BE2C (cell line): ENCODE results near the gene ZSCAN30.
A peak's percentile ranks its signal among the peaks of the same experiment; 100 is the strongest.
"Not testable (repeated sequence)": the region's sequence is repeated elsewhere in the genome, so short reads cannot be mapped to it uniquely, and the experiment has no call there.

Experiments used
- DNase-seq: peaks from one replicate; pipeline ENCODE4 v3.0.0-alpha.2; 2020
- H3K27me3 ChIP-seq: fragments of 250-450 bp; sonication (Bioruptor Pico); 2 replicates; pipeline ENCODE4 v1.5.1; 2020; ENCODE audit warnings: mild to moderate bottlenecking
- H3K36me3 ChIP-seq: fragments of 250-450 bp; sonication (Bioruptor Pico); 2 replicates; pipeline ENCODE4 v1.5.1; 2020; ENCODE audit warnings: mild to moderate bottlenecking
- H3K4me1 ChIP-seq: fragments of 250-450 bp; sonication (Bioruptor Pico); 2 replicates; pipeline ENCODE4 v1.5.1; 2020
- H3K4me3 ChIP-seq: 2 replicates; pipeline ENCODE4 v1.5.1; 2011; ENCODE audit warnings: low read depth, low read length
- H3K9me3 ChIP-seq: fragments of 250-450 bp; sonication (Bioruptor Pico); 2 replicates; pipeline ENCODE4 v1.5.1; 2020
- TF ChIP-seq, protein P1 (sequence below): IDR thresholded peaks from 2 replicates; pipeline ENCODE4 v1.5.1; 2012; ENCODE audit warnings: mild to moderate bottlenecking, low read depth, low read length

Gene ZSCAN30

DNA sequence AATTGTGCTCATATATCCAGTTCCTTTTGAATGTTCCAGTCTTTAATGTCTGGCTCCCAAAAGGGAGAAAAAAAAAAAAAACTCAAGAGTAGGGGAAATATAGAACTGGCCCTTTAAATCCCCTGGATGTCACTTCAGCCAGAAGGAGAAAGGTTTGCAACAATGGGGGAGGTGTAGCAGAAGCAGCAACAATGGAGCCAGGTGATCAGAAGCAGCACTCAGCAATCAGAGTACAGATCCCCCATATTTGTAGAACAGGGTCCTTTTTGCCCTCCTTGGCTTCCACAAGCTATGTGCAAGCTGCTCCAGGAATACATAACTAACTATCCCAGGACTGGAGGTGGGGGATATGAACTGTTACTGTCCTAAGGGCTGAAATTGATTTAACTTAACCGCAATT lies 75.0 kb downstream of the ZSCAN30 start:
- H3K27me3 ChIP-seq = no peaks in the 10 kb centered on the region
- no peaks in the 10 kb centered on the region for H3K9me3 ChIP-seq

DNA sequence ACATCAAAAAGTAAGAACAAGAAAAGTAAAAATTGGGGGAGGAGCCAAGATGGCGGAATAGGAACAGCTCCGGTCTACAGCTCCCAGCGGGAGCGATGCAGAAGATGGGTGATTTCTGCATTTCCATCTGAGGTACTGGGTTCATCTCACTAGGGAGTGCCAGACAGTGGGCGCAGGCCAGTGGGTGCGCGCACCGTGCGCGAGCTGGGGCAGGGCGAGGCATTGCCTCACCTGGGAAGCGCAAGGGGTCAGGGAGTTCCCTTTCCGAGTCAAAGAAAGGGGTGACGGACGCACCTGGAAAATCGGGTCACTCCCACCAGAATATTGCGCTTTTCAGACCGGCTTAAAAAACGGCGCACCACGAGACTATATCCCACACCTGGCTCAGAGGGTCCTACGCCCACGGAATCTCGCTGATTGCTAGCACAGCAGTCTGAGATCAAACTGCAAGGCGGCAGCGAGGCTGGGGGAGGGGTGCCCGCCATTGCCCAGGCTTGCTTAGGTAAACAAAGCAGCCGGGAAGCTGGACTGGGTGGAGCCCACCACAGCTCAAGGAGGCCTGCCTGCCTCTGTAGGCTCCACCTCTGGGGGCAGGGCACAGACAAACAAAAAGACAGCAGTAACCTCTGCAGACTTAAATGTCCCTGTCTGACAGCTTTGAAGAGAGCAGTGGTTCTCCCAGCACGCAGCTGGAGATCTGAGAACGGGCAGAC lies 84.1 kb downstream of the ZSCAN30 start:
- H3K36me3 ChIP-seq, H3K4me1 ChIP-seq, H3K9me3 ChIP-seq, DNase-seq, H3K27me3 ChIP-seq, H3K4me3 ChIP-seq: not testable (repeated sequence)

More for the DNA sequence above, 75.0 kb downstream of the ZSCAN30 start:
- TF ChIP-seq, protein P1, sequence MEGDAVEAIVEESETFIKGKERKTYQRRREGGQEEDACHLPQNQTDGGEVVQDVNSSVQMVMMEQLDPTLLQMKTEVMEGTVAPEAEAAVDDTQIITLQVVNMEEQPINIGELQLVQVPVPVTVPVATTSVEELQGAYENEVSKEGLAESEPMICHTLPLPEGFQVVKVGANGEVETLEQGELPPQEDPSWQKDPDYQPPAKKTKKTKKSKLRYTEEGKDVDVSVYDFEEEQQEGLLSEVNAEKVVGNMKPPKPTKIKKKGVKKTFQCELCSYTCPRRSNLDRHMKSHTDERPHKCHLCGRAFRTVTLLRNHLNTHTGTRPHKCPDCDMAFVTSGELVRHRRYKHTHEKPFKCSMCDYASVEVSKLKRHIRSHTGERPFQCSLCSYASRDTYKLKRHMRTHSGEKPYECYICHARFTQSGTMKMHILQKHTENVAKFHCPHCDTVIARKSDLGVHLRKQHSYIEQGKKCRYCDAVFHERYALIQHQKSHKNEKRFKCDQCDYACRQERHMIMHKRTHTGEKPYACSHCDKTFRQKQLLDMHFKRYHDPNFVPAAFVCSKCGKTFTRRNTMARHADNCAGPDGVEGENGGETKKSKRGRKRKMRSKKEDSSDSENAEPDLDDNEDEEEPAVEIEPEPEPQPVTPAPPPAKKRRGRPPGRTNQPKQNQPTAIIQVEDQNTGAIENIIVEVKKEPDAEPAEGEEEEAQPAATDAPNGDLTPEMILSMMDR = no peak
- Histone ChIP-seq H3K4me3 (no peak overlapping the region), H3K36me3 (no peaks in the 10 kb centered on the region), H3K4me1 (no peaks in the 10 kb centered on the region)
- DNase-seq = no peak

DNA sequence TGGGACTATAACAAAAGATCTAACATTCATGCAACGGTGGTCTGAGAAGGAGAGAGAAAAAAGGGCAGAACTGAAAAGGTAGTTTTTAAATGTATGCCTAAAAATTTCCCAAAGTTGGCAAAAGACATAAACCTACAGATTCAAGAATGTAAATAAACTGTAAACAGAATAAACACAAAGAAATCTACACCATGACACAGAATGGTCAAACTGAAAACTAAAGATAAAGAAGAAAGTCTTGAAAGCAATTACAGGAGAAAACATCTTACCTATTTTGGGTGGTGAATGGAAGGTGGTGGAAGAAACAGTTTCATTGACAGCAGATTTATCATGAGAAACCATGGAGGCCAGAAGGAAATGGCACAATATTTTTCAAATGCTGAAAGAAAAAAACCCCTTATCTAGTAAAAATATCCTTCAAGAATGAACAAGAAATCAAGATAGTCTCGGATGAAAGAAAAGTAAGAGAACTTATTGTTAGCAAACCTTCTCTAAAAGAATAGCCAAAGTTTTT lies 84.8 kb downstream of the ZSCAN30 start:
- H3K4me3 ChIP-seq = no peak overlapping the region
- no peaks in the 10 kb centered on the region for H3K27me3 ChIP-seq
- H3K36me3 ChIP-seq = no peaks in the 10 kb centered on the region
- no peak for DNase-seq
- TF ChIP-seq, protein P1 = no peak
- no peaks in the 10 kb centered on the region for H3K4me1 ChIP-seq
- H3K9me3 ChIP-seq = no peaks in the 10 kb centered on the region

DNA sequence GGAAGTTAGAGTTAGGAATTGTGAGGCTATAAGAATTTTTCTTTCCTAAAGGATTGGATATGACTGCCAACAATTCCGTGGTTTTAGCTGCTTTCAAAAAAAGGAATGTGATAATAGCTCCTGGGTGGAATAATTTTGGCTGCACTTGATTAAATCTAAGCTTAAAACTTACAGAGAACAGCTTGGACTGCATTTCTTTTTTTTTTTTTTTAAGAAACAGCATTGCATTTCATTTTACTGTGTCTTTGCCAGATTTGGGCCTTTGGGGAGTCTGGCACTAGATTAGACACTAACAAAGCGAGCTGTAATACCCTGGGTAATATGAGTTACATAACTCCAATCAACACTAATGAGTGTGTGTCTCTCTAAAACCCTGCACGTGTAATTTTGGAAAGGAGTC lies 87.0 kb downstream of the ZSCAN30 start:
- DNase-seq = no peak
- Histone ChIP-seq H3K36me3 (no peaks in the 10 kb centered on the region), H3K9me3 (no peaks in the 10 kb centered on the region), H3K4me1 (no peaks in the 10 kb centered on the region), H3K27me3 (no peaks in the 10 kb centered on the region), H3K4me3 (no peak overlapping the region)
- TF ChIP-seq, protein P1 = no peak

DNA sequence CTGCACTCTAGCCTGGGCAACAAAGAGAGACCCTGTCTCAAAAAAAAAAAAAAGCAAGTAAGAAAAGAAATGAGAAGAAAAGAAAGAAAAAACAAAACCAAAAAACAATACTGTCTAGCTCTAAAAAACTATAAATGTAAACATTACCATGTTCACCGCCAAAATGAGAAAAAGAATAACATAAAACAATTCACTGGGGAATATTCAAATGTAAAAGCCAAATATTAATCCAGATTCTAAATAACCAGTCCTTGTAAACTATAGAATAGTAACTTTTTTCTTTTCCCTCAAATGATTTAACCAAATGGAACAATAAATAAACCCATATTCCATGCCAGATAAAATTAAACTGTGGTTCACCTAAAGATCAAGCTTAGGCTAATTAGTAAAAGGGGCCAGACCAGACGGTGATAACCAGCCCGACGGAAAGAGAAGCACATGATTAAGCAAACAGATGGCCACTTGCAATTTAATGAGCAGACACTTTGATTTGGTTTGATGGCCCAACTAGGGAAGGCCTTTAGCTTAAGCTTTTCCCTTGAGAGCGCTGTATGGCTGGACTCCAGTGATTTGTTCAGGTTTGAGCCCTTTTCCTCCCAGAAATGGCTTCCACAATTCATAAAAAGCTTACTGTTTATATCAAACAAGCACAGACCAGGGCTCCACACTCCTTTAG lies 88.6 kb downstream of the ZSCAN30 start:
- peak; percentile 44 for DNase-seq
- TF ChIP-seq, protein P1 = no peak
- Histone ChIP-seq H3K4me3 (no peak overlapping the region), H3K36me3 (no peaks in the 10 kb centered on the region), H3K9me3 (no peaks in the 10 kb centered on the region), H3K27me3 (no peaks in the 10 kb centered on the region), H3K4me1 (no peaks in the 10 kb centered on the region)
